GM18508 (cell line): ENCODE measurements around the gene SLC28A2.
"Not testable (repeated sequence)": the region's sequence is repeated elsewhere in the genome, so short reads cannot be mapped to it uniquely, and the experiment has no call there.

ENCODE experiments used
- ATAC-seq: cut with Tn5 transposase; IDR thresholded peaks from one replicate; pipeline ENCODE4 v1.9.1; 2021; ENCODE audit warnings: moderate number of reproducible peaks; ENCODE audit not compliant: insufficient read depth, unreplicated experiment

The SLC28A2 gene

DNA sequence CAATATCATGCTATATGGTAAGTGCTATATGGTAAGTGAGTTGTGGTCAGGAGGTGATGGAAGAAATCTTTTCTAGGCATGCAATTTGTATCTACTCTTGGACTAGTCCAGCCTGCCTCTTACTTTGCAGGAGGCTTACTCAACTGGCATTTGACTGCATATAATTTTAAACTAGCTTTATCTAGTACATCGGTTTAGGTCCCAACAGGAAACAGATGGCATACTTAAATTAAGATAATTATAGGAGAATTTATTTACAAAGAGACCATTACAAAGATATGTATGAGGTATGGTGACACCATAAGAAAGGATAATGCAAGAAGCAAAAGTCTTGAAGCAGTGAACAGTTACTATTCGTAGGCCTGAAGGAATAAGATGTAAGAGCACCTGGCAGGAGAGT, 7.8 kb downstream of the SLC28A2 start:
- ATAC-seq = no peak

DNA sequence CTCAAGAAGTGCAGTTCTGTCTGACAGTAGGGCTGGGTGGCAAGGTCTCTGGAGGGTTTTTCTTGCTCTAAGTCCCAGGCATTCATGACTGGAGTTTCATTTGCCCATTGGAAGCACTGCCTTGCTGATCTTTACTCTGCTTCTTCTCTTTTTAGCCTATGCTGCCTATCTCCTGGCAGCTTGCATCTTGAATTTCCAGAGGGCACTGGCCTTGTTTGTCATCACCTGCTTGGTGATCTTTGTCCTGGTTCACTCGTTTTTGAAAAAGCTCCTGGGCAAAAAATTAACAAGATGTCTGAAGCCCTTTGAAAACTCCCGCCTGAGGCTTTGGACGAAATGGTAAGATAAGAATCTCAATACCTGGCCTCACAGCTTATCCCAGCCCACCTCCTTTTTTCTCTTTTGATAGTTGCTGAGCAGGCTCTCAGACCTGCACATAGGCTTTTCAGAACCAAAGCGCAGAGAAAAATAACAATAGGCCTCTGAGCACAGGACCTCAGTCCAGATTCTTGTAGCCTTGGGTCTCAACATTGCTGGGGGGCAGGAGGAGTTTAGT, 10.9 kb downstream of the SLC28A2 start:
- no peak for ATAC-seq

DNA sequence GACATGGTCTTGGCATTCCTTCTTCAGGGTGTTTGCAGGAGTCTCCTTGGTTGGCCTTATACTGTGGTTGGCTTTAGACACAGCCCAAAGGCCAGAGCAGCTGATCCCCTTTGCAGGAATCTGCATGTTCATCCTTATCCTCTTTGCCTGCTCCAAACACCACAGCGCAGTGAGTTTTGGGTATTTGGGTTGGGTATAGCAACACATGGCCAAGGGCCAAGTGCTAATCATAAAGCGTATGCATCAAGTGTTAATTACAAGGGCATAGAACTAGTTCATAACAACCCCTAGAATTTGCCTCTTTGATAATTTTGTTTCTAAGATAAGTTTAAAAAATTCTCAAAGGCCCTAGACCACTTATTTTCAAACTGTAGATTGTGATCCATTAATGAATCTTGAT, 11.8 kb downstream of the SLC28A2 start:
- no peak for ATAC-seq

DNA sequence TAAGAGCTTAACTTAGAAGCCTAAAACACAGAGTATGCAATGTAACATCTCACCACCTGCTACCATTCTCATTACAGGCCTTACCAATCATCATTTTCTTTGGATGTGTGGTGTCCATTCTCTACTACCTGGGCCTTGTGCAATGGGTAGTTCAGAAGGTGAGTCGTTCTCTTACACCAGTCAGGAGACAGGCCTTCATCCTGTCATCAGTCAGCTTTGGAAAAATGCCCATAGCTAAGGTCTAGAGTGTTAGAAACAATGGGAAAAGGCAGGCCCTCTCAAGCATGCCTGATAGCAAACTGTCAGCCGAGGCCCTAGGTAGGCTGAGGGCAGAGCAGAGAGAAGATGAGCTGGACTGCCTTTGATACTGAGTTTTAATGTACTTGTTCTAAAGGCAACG, 13.5 kb downstream of the SLC28A2 start:
- ATAC-seq = no peak

DNA sequence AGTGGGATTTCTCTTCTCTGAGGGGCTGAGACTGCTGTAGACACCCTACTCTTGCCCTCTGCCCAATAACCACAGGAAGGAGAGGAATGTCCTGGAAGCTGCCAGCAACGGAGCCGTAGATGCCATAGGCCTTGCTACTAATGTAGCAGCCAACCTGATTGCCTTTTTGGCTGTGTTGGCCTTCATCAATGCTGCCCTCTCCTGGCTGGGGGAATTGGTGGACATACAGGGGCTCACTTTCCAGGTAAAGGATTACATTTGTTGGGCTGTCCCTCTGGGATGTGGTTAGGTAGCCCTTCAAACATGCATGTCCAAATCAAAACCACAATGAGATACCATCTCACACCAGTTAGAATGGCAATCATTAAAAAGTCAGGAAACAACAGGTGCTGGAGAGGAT, 16.1 kb downstream of the SLC28A2 start:
- ATAC-seq = no peak

DNA sequence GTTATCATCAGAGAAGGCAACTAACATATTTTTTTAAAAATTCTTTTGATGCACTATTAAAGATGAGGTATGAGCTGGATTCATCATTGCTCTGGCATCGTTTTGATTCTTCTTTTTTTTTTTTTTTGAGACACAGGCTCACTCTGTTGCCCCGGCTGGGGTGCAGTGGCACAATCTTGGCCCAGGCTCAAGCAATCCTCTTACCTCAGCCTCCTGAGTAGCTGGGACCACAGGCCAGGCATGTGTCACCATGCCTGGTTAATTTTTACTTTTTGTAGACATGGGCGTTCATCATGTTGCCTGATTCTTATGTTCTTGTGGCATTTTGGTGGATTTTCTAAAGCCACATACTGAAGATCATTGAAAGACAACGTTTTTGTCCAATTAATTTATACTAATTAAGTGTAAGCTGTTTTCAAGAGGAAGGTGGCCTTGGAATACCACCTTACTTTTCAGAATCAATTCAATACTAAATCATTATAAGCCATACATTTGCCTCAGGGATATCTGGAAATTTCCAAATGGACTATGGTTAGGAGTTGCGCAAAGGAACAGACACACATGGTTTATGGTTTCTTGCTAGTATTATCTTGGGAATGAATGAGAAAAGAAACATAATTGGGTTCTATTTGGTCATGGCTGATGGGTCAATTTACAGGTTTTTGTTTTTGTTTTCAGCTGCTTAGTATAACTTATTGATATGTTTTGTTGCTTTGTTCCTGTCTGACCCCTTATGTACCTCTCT, 22.8 kb downstream of the SLC28A2 start:
- no peak for ATAC-seq

DNA sequence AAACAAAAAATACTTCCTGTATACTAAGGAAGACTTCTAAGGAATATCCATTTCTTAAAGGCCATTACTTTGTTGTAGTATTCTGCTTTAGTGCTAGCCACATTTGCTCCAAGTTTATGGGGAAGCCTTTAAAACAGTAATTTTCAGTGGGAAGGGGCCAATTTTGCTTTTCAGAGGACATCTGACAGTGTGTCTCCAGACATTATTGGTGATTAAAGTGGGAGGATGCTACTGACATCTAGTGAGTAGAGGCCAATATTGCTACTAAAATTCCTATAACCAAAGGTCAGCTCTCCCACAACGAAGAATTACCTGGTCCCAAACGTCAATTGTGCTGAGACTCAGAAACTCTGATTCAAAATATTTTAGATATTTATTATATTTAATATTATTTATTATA, 24.8 kb downstream of the SLC28A2 start:
- no peak for ATAC-seq

DNA sequence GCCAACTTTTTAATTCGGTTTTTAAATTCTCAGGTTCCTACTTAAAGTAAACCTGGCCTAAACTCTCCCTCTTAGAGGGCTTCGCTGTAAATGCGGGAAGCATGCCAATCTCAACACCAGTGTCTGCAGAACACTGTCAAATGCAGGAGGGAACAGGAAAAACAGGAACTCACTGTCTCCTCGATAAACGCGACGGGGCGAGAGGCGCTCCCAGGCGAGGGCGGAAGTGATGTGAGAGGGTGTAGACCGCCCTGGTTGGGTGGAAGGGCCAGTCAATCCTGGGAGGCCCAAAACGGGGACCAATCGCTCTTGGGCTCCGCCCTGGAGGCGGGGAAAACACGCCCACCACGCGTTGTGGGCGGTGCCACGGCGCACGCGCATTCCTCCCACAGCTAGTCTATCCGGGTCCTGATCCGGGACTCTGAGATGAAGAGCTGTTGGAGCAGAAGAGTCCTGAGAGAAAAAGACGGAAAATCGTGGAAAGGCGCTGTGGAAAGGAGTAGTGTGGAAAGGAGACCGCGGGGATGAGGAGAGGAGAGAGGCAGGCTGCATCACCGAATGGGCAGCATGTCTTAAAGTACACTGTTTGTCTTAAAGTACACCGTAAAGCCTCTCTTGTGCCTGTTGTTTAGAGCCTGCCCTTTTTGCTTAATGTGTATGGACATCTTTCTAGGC, 27.1 kb downstream of the SLC28A2 start:
- ATAC-seq = peak; percentile 93

DNA sequence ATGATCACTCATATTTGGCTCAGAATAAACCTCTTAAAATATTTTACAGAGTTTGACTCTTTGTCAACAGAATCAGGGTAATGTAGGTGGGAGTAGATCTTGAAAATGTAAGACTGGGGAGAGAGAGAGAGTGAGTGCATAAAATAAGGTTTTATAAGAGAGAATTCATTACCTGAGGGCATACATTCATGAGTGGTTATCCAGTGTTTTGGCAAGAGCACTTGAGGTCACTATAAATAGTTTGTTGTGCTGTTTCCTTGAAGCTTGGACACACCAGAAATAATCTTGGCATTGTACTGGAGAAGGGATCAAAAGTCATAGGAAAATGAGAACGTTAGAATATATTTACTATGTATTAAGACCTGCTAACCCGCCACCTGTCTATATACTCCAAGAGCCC, 33.4 kb downstream of the SLC28A2 start:
- no peak for ATAC-seq

DNA sequence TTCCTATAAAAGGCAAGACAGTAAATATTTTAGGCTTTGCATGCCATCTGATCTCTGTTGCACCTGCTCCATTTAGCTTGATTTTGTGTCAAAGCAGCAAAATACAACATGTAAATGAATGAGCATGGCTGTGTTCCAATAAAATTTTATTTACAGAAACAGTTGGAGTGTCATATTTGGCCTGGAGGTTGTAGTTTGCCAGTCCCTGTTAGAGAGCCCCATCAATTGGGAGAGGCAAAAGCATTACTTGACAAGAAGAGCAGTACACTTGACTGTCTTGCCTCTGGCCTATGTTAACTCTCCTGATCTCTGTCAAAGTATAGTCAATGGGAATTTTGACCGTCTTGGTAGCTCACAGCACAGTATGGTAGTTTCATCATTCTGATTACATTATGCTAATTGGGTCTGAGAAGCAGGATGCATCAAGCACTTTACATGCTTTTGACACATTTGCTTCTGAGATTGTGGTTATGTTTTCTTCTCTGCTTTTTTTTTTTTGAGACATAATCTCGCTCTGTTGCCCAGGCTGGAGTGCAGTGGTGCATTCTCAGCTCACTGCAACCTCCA, 35.4 kb downstream of the SLC28A2 start:
- ATAC-seq = no peak

DNA sequence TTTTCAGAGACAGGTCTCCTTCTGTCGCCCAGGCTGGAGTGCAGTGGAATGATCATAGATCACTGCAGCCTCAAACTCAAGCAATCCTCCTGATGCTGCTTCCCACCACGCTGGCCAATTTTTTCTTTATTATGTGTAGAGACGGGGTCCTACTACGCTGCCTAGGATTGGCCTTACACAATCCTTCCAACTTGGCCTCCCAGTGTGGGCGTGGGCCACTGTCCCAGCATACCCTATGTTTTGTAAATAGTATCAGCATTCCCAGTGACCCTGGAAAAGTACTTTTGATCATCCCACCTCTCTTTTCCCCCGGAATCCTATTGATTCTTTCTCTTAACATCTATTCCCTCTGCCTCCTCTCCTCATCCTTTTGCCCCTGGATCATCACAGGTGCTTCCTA, 36.9 kb downstream of the SLC28A2 start:
- ATAC-seq = no peak

DNA sequence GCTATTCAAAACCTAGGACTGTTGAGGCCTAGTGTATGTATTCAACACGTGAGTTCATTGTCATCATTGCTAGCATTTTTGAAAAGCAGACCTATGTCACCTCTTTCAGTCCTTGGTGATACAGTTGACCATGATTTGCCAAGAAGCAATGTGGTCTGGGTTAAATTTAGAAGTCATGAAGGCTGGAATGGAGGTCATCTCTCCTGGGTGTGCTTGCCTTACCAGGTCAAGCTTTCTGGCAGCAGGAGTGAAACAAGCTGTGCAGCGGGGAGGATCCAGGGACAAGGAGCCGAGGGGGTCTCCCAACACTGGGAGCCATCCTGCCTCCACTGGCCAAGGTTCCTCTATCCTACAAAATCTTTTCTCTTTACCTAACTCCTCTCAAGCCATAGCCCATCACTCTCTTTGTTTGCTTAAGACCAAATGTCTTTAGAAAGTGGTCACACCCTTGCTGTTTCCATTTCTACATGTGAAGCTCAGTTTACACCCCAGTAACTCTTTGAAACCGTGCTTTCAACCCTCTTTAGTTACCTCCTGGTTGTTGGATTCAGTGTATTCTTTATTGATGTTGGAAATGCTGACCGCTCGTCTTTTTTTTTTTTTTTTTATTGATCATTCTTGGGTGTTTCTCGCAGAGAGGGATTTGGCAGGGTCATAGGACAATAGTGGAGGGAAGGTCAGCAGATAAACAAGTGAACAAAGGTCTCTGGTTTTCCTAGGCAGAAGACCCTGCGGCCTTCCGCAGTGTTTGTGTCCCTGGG, 40.0 kb downstream of the SLC28A2 start:
- no peak for ATAC-seq

DNA sequence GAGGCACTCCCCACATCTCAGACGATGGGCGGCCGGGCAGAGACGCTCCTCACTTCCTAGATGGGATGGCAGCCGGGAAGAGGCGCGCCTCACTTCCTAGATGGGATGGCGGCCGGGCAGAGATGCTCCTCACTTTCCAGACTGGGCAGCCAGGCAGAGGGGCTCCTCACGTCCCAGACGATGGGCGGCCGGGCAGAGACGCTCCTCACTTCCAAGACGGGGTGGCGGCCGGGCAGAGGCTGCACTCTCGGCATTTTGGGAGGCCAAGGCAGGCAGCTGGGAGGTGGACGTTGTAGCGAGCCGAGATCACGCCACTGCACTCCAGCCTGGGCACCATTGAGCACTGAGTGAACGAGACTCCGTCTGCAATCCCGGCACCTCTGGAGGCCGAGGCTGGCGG, 41.3 kb downstream of the SLC28A2 start:
- not testable (repeated sequence) for ATAC-seq

DNA sequence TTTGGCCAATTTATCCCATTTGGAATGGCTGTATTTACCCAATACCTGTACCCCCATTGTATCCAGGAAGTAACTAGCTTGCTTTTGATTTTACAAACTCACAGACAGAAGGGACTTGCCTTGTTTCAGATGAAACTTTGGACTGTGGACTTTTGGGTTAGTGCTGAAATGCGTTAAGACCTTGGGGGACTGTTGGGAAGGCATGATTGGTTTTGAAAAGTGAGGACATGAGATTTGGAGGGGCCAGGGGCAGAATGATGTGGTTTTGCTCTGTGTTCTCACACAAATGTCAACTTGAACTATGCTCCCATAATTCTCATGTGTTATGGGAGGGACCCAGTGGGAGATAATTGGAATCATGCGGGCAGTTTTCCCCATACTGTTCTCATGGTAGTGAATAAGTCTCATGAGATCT, 46.9 kb downstream of the SLC28A2 start:
- not testable (repeated sequence) for ATAC-seq

DNA sequence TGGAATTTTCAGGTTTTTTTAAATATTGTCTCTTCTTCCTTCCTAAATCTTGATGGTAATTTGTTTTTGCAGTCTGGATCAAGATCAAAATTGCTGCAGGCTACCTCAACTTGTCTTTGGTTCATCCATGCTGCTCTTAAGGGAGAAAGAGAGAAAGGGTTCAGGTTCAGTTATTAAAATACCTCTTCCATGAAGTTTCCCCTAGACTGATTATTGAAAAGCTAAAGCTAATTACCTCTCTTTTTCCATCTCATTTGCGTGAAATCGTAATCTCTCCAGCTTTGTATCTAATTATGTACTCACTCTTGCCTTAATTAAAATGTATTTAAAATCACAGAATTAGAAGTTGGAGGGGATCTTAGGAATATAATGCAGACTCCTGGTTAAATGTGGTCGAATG, 52.7 kb downstream of the SLC28A2 start:
- no peak for ATAC-seq

DNA sequence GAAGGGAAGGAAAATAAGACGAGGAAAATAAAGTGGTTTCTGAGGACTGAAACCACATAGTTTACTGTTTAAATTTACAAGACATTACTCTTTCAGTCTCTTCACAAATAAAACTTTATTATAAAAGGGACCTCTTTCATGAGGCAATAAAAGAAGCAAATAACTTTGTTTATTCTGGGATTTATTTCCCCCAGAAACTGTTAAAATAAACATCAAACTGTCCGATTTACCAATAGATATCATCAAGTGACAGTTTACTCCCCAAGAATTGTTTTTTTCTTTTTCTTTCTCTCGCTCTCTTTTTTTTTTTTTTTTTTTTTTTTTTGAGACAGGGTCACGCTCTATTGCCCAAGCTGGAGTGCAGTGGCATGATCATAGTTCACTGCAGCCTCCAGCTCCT, 54.1 kb downstream of the SLC28A2 start:
- ATAC-seq = no peak

DNA sequence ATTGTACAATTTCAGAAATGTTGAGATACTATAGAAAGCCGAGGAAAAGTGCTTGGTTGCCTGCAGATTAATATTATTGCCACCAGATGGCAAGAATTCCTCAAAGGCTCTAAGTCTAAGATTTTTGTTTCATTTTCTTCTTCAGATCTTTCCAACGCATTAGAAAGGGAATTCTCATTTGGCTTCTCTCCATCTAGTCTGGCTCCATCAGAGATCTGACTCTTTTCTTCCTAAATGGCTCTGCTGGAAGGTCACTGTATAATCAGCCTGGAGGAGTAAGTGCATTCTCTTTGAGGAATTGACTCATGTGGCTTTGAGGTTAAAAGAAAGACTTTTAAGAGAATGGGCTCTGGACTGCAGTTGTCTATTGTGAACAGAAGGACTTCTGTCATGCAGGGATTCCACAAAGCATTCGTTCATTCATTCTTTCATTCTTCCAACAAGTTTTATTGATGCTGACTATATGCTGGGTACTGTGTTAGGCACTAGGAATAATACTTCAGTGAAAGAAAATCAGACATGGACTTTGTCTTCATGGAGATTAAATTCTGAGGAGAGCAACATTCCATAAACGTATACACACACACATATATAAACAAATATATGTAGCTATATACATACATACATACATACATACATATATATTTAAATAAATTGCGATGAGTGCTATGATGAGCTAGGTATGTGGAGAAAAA, 55.3 kb downstream of the SLC28A2 start:
- ATAC-seq = no peak

DNA sequence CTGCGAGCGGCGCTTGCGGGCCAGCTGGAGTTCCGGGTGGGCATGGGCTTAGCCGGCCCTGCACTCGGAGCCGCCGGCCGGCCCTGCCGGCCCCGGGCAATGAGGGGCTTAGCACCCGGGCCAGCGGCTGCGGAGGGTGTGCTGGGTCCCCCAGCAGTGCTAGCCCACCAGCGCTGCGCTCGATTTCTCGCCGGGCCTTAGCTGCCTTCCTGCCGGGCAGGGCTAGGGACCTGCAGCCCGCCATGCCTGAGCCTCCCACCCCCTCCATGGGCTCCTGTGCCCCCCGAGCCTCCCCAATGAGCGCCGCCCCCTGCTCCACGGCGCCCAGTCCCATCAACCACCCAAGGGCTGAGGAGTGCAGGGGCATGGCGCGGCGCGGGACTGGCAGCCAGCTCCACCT, 62.1 kb downstream of the SLC28A2 start:
- ATAC-seq = not testable (repeated sequence)

DNA sequence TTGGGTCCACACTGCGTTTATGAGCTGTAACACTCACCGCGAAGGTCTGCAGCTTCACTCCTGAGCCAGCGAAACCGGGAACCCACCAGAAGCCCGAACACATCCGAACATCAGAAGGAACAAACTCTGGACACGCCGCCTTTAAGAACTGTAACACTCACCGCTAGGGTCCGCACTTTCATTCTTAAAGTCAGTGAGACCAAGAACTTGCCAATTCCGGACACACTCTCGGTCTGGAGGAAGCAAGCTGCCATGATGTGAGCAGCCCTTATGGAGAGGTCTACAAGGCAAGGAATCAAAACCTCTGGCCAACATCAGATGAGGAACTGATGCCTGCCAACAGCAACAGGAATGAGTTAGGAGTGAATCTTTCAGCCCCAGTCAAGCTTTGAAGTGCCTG, 62.9 kb downstream of the SLC28A2 start:
- ATAC-seq = no peak
